ENCODE measurements around the gene AGBL5. TPM values are rescaled to one million over a fixed set of nuclear protein-coding genes. Genes with fewer than 3 reads are reported as not detected.

AGBL5 gene
- total RNA-seq, 1 experiment from 2014 or later: 55.4 TPM

GRCh38 chr2:27042985-27043634, 8.4 kb upstream of the AGBL5 start:
- no peaks in the 10 kb centered on the region for H3K27me3 Mint-ChIP-seq (ENCODE audit: low read depth)
- no peak overlapping the region for H3K4ac ChIP-seq (ENCODE audit: low read depth, low read length)
- no peak overlapping the region for H3K14ac ChIP-seq (ENCODE audit: insufficient read depth, low read length)
- H3K79me1 ChIP-seq (ENCODE audit: insufficient read depth, low read depth, low read length, poor library complexity, severe bottlenecking): no peaks in the 10 kb centered on the region
- H3K27me3 ChIP-seq (ENCODE audit: insufficient read depth, low read length): no peaks in the 10 kb centered on the region
- H3K4me3 Mint-ChIP-seq: no peak overlapping the region
- no peak overlapping the region for H2BK12ac ChIP-seq (ENCODE audit: insufficient read length, low read depth, low read length)
- no peak overlapping the region for H3K18ac ChIP-seq (ENCODE audit: insufficient read length, low read depth, low read length)
- H3K4me1 ChIP-seq (ENCODE audit: insufficient read depth, low read length): no peaks in the 10 kb centered on the region
- no peak overlapping the region for H4K91ac ChIP-seq (ENCODE audit: insufficient read length, low read depth, low read length)
- no peaks in the 10 kb centered on the region for H3K79me2 ChIP-seq (ENCODE audit: insufficient read depth, low read length)
- no peak overlapping the region for H2BK20ac ChIP-seq (ENCODE audit: low read depth, low read length, poor library complexity, severe bottlenecking)
- H2AK5ac ChIP-seq (ENCODE audit: insufficient read length, low read length): no peak overlapping the region
- no peak overlapping the region for H3K27ac ChIP-seq (ENCODE audit: insufficient read length, low read depth, low read length)
- H2AFZ ChIP-seq (ENCODE audit: low read length): no peak overlapping the region
- H3K9me3 Mint-ChIP-seq: peaks cover 0 to 4% of the 10 kb centered on the region in 2 experiments; a peak in 1 of 5 replicates
- H2BK5ac ChIP-seq (ENCODE audit: insufficient read length, low read length): no peak overlapping the region
- no peaks in the 10 kb centered on the region for H3K9me3 ChIP-seq (ENCODE audit: control insufficient read depth, low read depth, low read length)
- no peak overlapping the region for H3T11ph ChIP-seq (ENCODE audit: low read length)
- no peak overlapping the region for H3K23ac ChIP-seq (ENCODE audit: insufficient read length, low read depth, low read length)
- no peak overlapping the region for H4K8ac ChIP-seq (replicated peaks; ENCODE audit: insufficient read length, low read depth, low read length)
- H3K9ac ChIP-seq (ENCODE audit: extremely low read depth, insufficient read length, low read length): no peak overlapping the region
- TF ChIP-seq CTCF (conservative IDR thresholded peaks at IDR 0.05): no peak
- H4K5ac ChIP-seq (ENCODE audit: insufficient read length, low read depth, low read length): no peak overlapping the region
- peaks cover 0 to 5% of the 10 kb centered on the region in 2 experiments; a peak in 2 of 4 replicates for H3K4me1 Mint-ChIP-seq
- no peak overlapping the region for H3K4me2 ChIP-seq (ENCODE audit: insufficient read depth, insufficient read length, low read length)
- DNase-seq: no peak
- no peak overlapping the region for H3K27ac Mint-ChIP-seq
- peaks cover 15 to 46% (median 42%) of the 10 kb centered on the region in 3 experiments for H3K36me3 Mint-ChIP-seq (ENCODE audit: insufficient read depth in 1 of 3, low read depth in 3 of 3)
- WGBS (ENCODE audit: extremely low coverage, insufficient read length, low lambda C conversion rate): no CpG with 5 or more reads among the region's 7 CpGs
- no peak overlapping the region for H2BK120ac ChIP-seq (ENCODE audit: low read depth, low read length, poor library complexity, severe bottlenecking)
- H3K56ac ChIP-seq (ENCODE audit: insufficient read length, low read depth, low read length): no peak overlapping the region
- H4K20me1 ChIP-seq (ENCODE audit: control insufficient read depth, insufficient read depth, insufficient read length): no peaks in the 10 kb centered on the region
- H3K23me2 ChIP-seq (ENCODE audit: insufficient read length, low read depth, low read length, poor library complexity, severe bottlenecking): no peaks in the 10 kb centered on the region
- H2BK15ac ChIP-seq (ENCODE audit: low read depth, low read length): no peak overlapping the region
